D721Med (cell line): ENCODE data around the gene VSTM2L.

Experiments
- DNase-seq: peaks from one replicate; pipeline ENCODE4 v3.0.0; 2011; ENCODE audit warnings: low spot score; ENCODE audit not compliant: insufficient read length
- FAIRE-seq: peaks from 2 replicates; lab custom pipeline; 2011; peaks lifted over from hg19 to GRCh38; lab: Jason Lieb, UNC
- TF ChIP-seq, protein P1 (sequence below): IDR thresholded peaks from 2 replicates; pipeline ENCODE4 v1.5.1; 2012; ENCODE audit warnings: mild to moderate bottlenecking, control low read depth; ENCODE audit not compliant: insufficient read depth; ENCODE audit errors: missing control alignments

VSTM2L gene

GRCh38 chr20:37879843-37880242 lies 23.1 kb upstream of the VSTM2L start:
- FAIRE-seq (no peak), DNase-seq (no peak)

DNA sequence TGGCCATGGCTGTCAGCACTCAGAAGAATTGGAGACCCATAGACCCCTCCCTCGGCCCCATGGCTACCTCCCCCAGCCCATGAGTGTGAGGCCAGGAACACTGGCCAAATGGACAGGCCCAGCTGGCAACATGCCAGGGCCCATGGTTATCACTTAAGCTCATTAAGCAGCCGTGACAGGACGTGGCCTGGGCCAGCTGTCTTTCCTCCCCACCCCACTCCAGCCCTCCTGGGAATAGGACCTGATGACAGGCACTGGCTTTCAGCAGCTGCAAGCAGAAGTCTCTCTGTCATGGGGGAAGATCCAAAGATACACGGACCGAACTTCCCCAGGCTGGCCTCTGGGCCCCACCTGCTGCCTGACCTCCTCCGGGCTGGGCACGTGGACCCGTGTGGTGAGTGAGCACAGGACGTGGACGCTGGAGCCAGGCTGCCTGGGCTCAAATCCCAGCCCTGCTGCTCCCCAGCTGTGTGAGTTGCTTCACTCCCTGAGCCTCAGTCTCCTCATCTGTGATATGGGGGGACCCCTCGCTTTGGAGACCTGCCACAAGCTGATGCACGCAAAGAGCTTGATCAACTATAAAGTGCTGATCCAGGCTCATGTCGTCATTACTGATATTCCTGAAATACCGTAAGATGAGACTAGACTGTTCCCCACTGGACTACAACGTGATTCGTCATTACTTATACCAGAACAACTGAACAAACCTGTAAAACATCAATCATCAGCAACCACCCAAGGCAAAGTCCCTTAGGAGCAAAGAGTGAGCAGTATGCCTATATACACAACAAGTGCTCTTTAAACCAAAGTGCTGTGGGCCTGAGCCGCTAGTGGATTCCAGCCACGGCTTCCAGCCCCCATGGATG lies 22.0 kb upstream of the VSTM2L start:
- FAIRE-seq: peak; percentile 29

More at GRCh38 chr20:37879843-37880242, 23.1 kb upstream of the VSTM2L start:
- TF ChIP-seq, protein P1, sequence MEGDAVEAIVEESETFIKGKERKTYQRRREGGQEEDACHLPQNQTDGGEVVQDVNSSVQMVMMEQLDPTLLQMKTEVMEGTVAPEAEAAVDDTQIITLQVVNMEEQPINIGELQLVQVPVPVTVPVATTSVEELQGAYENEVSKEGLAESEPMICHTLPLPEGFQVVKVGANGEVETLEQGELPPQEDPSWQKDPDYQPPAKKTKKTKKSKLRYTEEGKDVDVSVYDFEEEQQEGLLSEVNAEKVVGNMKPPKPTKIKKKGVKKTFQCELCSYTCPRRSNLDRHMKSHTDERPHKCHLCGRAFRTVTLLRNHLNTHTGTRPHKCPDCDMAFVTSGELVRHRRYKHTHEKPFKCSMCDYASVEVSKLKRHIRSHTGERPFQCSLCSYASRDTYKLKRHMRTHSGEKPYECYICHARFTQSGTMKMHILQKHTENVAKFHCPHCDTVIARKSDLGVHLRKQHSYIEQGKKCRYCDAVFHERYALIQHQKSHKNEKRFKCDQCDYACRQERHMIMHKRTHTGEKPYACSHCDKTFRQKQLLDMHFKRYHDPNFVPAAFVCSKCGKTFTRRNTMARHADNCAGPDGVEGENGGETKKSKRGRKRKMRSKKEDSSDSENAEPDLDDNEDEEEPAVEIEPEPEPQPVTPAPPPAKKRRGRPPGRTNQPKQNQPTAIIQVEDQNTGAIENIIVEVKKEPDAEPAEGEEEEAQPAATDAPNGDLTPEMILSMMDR: no peak

DNA sequence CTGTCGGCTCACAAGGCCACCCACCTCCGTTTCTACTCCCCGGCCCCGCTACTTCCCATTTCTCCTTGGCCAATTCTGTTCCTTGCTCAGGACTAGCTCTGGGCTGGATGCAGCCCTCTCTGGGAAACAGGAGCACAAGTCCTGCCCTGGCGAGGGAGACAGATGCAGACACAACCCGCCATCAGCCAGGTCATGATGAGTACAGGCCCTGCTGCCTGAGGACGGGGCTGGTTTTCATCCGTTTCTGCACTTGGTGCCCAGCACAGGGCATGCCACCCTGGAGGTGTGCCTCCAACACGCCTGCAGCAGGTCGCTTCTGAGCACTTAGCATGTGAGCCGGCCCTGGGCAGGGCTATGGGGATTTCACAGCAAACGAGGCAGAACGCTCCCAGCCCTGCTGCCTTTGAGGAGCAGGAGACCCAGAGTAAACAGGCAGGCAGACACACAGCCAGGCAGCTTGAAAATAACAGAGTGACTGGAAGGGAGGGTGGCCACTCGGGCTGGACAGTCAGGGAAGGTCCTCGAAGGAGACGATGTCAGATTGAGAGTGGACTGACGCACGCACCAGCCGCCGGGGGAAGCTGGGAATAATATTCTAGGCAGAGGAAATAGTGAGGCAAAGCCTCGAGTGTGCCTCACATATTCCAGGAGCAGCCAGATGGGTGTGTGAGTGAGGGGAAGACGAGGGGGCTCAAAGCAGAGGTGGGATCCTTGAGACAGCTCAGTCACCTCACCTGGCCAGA lies 21.2 kb upstream of the VSTM2L start:
- no peak for FAIRE-seq
- no peak for DNase-seq
- TF ChIP-seq, protein P1: no peak

More for the DNA sequence above, 22.0 kb upstream of the VSTM2L start:
- TF ChIP-seq, protein P1: no peak
- peak; percentile 88 for DNase-seq

DNA sequence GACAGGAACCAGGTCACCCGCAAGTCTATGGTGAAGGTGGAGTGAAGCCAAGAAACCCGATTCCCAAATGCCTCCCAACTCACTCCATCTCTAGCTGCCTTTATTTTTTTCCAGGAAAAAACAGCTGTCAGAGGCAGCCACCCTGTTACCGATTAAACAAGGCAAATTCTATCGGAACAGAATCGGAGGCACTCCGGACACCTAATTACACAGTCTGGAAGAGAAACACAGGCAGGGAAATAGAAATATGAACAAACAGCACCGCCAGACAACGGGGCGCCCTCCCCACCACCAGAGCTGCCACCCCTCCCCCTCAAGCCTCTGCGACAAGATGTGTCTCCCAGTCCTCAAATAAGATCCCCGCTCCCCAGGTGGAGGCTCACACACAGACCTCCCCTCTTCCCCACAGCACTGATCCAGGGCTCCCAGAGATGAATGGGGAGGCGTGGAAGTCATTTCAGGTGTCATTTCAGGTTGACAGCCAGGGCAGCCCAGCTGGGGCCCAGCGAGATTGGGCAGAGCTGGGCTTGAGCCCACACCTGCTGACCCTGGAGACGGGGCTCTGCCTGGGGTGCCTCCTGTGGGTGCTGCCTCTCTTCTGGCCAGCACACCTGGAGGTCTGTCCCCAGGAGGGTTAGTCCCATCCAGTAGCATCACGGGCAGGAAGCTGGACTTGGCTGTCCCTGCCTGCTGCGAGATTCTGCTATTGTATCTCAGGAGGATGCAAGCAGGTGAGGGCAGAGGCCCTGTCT lies 19.8 kb upstream of the VSTM2L start:
- FAIRE-seq (no peak), DNase-seq (no peak)
- TF ChIP-seq, protein P1: no peak

- no peak for DNase-seq
- no peak for FAIRE-seq
- TF ChIP-seq, protein P1: no peak
Measured at GRCh38 chr20:37885042-37885441, 17.9 kb upstream of the VSTM2L start.

DNA sequence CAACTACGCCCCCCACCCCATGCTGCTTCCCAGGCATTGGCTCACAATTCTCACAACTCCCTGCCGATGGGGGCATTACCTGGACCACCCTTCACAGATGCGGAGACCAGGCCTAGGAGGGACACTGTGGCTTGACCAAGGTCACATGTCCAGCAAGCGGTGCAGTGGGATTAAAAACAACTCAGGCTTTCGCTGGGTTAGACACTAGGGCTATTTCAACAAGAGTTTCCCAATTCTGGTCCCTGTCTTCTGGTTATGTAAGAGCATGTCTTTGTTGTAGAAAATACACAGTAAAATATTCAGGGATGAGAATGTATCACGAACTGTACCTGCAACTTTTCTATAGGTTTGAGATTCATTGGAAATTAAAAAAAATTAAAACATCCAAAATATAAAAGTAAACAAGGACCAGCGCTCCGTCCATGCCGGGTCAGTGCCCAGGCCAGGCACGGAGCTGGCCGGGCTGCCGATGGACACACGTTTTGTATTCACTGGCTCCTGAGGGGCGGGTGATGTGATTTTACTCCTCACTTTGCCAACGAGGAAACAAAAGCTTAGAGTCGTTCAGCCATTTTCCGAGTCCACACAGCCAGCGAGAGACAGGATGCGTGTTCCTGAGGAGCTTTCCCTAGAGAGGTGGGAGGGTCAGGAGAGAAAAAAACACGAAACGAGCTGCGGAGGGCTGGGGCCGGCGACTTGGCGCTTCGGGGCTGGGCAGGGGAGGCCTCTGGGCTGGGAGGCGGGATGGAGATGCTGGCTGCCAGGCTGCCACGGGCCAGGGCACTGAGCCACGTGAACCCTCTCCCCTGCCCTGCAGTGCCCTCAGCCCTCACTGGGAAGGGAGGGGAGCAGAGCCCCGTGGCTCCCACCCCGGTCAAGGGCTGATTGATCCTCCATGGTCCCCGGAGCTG lies 17.1 kb upstream of the VSTM2L start:
- TF ChIP-seq, protein P1: no peak
- DNase-seq: no peak
- FAIRE-seq: no peak
